Rectal smooth muscle tissue (tissue), 1 donor: ENCODE data around the gene GPC5.
"Not testable (repeated sequence)": the region's sequence is repeated elsewhere in the genome, so short reads cannot be mapped to it uniquely, and the experiment has no call there.

Experiments used
- H3K27ac ChIP-seq: one replicate; pipeline ENCODE4 v1.7.0; 2013; ENCODE audit warnings: low read depth, low read length, inconsistent platforms
- H3K27me3 ChIP-seq: one replicate; pipeline ENCODE4 v1.7.0; 2013; ENCODE audit warnings: low read length; ENCODE audit not compliant: control insufficient read depth, insufficient read depth
- H3K36me3 ChIP-seq: one replicate; pipeline ENCODE4 v1.7.0; 2013; ENCODE audit warnings: low read length; ENCODE audit not compliant: control insufficient read depth, insufficient read depth
- H3K4me1 ChIP-seq: one replicate; pipeline ENCODE4 v1.7.0; 2013; ENCODE audit warnings: low read length; ENCODE audit not compliant: control insufficient read depth, insufficient read depth
- H3K4me3 ChIP-seq: one replicate; pipeline ENCODE4 v1.7.0; 2013; ENCODE audit warnings: low read length
- H3K9ac ChIP-seq: one replicate; pipeline ENCODE4 v1.7.0; 2013; ENCODE audit warnings: low read length

GPC5 gene

DNA sequence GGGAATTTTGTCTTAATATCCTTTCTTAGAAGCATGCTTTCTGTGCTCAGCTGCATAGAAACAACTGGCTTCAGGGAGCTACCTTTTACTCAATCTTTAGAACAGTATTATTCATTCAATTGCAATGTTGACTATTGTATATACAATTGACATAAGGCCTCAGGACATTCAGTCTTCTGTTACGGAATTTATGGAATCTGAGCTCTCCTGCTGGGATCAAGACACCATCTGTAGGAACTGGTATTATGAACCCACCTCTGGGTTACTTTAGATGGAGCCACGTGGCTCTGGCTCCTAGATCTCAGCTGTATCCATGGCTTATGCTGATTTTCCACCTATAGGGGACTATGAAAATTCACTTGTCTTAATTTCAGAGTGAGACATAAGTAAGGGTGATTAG is 1112.0 kb downstream of the GPC5 start:
- H3K9ac ChIP-seq = no peak overlapping the region

DNA sequence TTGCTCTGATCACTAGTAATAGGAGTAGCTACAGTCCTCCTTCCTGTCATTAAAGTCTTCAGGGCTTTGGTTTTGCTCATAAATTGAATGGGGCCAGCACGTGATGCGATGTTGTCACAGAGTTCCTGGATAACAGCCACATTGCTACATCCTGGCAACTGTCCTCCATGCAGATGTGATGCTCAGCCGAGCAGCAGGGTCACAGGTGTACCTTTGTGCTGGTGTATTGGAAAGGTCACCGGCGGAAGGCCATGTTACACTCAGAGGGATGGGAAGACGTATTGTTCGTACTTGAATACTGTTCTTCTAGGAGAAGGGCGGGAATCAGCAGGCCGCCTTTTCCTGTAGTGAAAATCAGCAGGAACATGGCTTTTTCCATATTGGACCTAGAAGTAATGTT is 1114.4 kb downstream of the GPC5 start:
- Histone ChIP-seq H3K27ac (no peak overlapping the region), H3K4me1 (no peaks in the 10 kb centered on the region), H3K9ac (no peak overlapping the region), H3K27me3 (no peaks in the 10 kb centered on the region), H3K36me3 (no peaks in the 10 kb centered on the region), H3K4me3 (no peak overlapping the region)

More for the DNA sequence above, 1112.0 kb downstream of the GPC5 start:
- Histone ChIP-seq H3K27me3 (no peaks in the 10 kb centered on the region), H3K4me3 (no peak overlapping the region), H3K27ac (no peak overlapping the region), H3K4me1 (no peaks in the 10 kb centered on the region), H3K36me3 (no peaks in the 10 kb centered on the region)

DNA sequence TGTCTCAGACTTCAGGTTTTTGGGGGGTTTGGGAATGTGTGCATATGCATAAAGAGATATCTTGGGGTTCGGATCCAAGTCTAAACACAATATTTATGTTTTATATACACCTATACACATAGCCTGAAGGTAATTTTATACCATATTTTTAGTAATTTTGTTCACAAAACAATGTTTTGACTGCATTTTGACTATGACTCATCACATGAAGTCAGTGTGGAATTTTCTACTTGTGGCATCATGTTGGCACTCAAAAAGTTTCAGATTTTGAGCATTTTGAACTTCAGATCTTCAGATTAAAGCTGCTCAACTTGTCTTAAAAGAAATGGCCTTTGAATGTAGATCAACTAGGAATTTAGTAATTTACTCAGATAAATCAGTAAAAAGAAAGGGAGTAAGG is 1115.3 kb downstream of the GPC5 start:
- no peak overlapping the region for H3K4me3 ChIP-seq
- no peak overlapping the region for H3K27ac ChIP-seq
- H3K9ac ChIP-seq = no peak overlapping the region
- H3K4me1 ChIP-seq = no peaks in the 10 kb centered on the region
- H3K27me3 ChIP-seq = no peaks in the 10 kb centered on the region
- no peaks in the 10 kb centered on the region for H3K36me3 ChIP-seq

DNA sequence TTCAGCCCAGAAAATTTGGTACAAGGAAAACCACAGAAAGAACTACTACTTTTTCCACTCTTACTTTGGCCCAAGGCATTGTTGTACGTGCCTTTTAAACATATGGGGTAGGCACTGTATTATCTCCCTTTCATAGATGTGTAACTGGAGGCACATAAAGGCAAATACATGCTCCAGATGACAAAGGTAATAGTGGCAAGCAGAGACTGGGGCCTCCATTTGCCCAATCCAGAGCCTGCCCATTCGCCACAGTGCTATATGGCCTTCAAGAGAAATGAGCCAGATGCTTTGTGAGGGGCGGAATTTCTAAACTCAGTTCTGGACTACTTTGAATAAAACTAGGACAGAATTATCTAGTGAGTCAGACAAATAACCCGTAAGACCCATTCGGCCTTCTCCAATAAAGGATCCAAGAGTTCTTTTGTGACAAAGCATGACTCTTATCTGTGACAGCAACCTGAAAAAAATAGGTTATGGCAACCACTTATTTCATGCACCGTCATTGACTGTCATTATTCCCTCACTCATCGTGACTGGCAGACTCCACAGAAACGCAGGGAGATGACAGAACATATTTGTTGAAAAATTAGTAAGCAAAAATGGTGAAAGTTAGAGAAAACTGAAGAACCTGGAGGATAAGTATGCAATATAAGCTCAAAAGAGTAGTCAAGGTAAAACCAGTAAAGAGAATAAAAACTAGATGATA is 1116.2 kb downstream of the GPC5 start:
- H3K36me3 ChIP-seq = no peaks in the 10 kb centered on the region
- no peak overlapping the region for H3K4me3 ChIP-seq
- no peak overlapping the region for H3K27ac ChIP-seq
- no peaks in the 10 kb centered on the region for H3K4me1 ChIP-seq
- no peaks in the 10 kb centered on the region for H3K27me3 ChIP-seq
- no peak overlapping the region for H3K9ac ChIP-seq

DNA sequence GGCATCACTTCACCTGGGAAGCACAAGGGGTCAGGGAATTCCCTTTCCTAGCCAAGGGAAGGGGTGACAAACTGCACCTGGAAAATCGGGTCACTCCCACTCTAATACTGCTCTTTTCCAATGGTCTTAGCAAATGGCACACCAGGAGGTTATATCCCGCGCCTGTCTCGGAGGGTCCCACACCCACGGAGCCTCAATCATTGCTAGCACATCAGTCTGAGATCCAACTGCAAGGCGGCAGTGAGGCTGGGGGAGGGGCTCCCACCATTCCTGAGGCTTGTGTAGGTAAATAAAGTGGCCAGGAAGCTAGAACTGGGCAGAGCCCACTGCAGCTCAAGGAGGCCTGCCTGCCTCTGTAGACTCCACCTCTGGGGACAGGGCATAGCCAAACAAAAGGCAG is 1118.5 kb downstream of the GPC5 start:
- not testable (repeated sequence) for H3K36me3 ChIP-seq, H3K27me3 ChIP-seq, H3K9ac ChIP-seq, H3K27ac ChIP-seq, H3K4me1 ChIP-seq, H3K4me3 ChIP-seq

DNA sequence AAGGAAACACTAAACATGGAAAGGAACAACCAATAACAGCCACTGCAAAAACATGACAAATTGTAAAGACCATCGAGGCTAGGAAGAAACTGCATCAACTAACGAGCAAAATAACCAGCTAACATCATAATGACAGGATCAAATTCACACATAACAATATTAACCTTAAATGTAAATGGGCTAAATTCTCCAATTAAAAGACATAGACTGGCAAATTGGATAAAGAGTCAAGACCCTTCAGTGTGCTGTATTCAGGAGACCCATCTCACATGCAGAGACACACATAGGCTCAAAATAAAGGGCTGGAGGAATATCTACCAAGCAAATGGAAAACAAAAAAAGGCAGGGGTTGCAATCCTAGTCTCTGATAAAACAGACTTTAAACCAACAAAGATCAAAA is 1120.2 kb downstream of the GPC5 start:
- not testable (repeated sequence) for H3K4me3 ChIP-seq, H3K27me3 ChIP-seq, H3K27ac ChIP-seq, H3K9ac ChIP-seq, H3K36me3 ChIP-seq, H3K4me1 ChIP-seq

DNA sequence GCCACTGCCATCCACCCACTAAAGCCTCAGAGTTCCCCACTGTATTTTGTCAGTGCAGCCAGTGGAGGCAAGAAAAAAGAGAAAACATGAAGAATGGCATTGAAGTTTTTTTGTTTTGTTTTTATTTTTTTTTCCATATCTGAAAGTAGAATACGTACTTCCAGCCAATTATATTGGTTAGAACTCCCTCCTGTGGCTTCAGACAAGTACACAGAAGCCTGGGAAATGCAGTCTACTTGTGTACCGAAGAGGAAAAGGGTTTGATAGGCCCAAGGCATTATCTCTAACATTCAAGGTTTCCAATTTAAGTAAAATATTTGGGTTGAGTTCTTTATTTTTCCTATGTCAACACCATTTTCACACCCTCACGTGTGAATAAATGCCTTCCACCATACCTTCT is 1131.9 kb downstream of the GPC5 start:
- no peaks in the 10 kb centered on the region for H3K36me3 ChIP-seq
- no peak overlapping the region for H3K4me3 ChIP-seq
- no peak overlapping the region for H3K9ac ChIP-seq
- H3K27me3 ChIP-seq = no peaks in the 10 kb centered on the region
- no peaks in the 10 kb centered on the region for H3K4me1 ChIP-seq
- no peak overlapping the region for H3K27ac ChIP-seq

DNA sequence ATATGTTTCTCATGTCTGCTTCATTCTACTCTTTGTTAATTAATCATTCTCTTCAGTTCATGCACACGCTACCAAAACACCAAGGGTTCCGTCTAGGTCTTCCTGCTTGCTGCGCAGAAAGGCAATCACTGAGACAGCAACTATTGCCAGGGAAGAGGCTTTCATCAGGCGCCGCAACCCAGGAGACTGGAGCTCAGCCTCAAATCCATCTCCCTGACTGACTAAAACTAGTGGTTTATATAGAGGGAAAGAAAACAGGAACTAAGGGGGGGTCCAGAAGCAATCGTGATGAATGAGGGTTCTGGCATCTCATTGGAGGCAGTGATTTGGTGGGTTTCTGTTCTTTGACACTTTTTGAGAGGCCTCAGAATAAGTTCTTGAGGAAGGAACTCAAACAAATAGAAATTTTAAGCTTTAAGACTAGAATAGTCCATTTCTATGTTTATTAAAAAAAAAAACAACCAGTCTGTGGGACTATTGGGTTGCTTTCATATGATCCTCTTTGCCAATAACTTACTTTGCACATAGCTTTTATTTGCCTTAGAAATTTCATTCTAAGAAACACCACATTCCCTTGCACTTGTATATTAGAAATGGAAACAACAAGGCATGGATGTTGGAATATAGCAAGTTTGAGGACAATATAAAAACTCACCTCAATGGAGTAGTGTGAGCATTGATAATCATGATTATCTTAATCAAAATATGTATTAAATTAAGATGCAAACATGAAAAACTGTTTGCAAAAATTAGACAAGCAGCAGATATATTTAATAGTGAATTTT is 1137.0 kb downstream of the GPC5 start:
- Histone ChIP-seq H3K9ac (no peak overlapping the region), H3K4me1 (no peaks in the 10 kb centered on the region), H3K36me3 (no peaks in the 10 kb centered on the region), H3K27ac (no peak overlapping the region), H3K4me3 (no peak overlapping the region), H3K27me3 (no peaks in the 10 kb centered on the region)

DNA sequence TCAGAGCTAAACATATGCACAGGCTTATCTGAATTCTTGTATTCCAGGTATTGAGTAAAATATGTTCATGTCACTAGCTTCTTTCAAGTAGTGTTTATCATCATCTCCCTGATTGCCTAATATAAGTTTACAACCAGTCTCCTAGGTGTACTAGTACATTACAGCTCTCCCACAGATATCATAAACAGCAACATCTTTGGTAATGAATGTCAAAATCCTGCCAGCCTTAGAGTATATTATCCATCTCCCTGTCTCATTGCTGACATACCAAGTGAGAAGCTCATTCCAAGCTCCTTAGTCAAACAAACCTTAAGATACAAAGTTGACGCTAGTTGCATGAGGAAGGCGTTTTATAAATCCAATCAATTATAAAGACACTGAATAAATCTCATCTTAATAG is 1139.0 kb downstream of the GPC5 start:
- Histone ChIP-seq H3K4me1 (no peaks in the 10 kb centered on the region), H3K36me3 (no peaks in the 10 kb centered on the region), H3K27me3 (no peaks in the 10 kb centered on the region), H3K4me3 (no peak overlapping the region), H3K9ac (no peak overlapping the region), H3K27ac (no peak overlapping the region)

DNA sequence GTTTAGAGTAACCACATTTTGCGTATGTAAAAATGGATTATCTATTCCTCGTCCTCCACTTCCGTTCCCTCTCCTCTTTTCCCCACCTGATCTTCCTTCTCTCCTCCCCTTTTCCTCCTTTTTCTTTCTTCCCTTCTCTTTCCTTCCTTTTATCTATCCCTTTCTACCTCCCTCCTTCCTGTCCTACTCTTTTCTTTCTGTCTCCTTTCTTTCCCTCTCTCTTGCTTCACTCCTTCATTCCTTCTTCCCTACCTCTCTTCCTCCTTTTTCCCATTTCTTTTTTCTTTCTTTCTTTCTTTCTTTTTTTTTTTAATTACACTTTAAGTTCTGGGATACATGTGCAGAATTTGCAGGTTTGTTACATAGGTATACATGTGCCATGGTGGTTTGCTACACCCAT is 1139.7 kb downstream of the GPC5 start:
- H3K9ac ChIP-seq = no peak overlapping the region
- no peak overlapping the region for H3K4me3 ChIP-seq
- no peaks in the 10 kb centered on the region for H3K4me1 ChIP-seq
- no peak overlapping the region for H3K27ac ChIP-seq
- H3K27me3 ChIP-seq = no peaks in the 10 kb centered on the region
- H3K36me3 ChIP-seq = no peaks in the 10 kb centered on the region

DNA sequence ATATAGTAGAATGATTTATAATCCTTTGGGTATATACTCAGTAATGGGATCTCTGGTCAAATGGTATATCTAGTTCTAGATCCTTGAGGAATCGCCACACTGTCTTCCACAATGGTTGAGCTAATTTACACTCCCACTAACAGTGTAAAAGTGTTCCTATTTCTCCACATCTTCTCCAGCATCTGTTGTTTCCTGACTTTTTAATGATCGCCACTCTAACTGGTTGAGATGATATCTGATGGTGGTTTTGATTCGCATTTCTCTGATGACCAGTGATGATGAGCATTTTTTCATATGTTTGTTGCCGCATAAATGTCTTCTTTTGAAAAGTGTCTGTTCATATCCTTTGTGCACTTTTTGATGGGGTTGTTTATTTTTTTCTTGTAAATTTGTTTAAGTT is 1140.7 kb downstream of the GPC5 start:
- H3K27me3 ChIP-seq, H3K4me3 ChIP-seq, H3K9ac ChIP-seq, H3K4me1 ChIP-seq, H3K27ac ChIP-seq, H3K36me3 ChIP-seq: not testable (repeated sequence)

DNA sequence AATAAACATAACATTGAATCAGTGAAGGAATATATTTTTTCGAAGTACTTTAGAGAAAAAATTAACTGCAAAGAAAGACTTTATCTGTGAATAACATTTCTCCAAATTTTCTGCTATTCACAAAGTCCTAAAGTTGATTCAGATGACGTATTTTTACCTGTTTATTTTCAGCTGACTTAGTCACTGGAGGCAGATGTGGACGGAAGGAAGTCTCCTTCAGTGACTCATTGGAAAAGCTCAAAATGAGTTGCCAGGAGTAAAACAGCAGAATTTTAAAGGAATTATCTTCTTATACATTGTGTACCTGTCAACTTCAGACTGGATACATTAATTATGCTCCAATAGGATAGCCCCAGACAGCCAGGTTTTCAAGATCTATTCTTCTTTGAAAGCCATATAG is 1148.8 kb downstream of the GPC5 start:
- H3K36me3 ChIP-seq = no peaks in the 10 kb centered on the region
- H3K9ac ChIP-seq = no peak overlapping the region
- no peak overlapping the region for H3K27ac ChIP-seq
- H3K4me1 ChIP-seq = no peaks in the 10 kb centered on the region
- H3K27me3 ChIP-seq = no peaks in the 10 kb centered on the region
- H3K4me3 ChIP-seq = no peak overlapping the region

DNA sequence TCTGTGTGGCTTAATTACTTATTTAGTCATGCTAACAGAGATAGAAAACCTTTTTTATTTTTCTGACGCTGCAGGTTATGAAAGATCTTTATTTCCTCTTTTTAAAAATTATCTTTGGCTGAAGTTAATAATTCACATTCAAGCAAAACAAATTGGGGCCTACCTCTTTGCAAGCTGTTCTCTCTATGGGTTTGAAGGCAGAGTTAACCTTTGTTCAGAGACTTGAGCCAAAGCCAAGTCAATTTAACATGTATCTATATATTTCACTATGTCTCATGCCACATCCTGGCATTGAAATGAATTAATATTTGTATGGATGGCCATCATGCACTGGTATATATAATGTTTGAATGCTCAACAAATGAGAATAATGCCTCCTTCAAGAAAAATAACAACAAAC is 1150.9 kb downstream of the GPC5 start:
- H3K27me3 ChIP-seq = no peaks in the 10 kb centered on the region
- no peak overlapping the region for H3K9ac ChIP-seq
- no peak overlapping the region for H3K4me3 ChIP-seq
- H3K36me3 ChIP-seq = no peaks in the 10 kb centered on the region
- H3K4me1 ChIP-seq = no peaks in the 10 kb centered on the region
- H3K27ac ChIP-seq = no peak overlapping the region
